ENCODE data around the gene UTF1.

DNA sequence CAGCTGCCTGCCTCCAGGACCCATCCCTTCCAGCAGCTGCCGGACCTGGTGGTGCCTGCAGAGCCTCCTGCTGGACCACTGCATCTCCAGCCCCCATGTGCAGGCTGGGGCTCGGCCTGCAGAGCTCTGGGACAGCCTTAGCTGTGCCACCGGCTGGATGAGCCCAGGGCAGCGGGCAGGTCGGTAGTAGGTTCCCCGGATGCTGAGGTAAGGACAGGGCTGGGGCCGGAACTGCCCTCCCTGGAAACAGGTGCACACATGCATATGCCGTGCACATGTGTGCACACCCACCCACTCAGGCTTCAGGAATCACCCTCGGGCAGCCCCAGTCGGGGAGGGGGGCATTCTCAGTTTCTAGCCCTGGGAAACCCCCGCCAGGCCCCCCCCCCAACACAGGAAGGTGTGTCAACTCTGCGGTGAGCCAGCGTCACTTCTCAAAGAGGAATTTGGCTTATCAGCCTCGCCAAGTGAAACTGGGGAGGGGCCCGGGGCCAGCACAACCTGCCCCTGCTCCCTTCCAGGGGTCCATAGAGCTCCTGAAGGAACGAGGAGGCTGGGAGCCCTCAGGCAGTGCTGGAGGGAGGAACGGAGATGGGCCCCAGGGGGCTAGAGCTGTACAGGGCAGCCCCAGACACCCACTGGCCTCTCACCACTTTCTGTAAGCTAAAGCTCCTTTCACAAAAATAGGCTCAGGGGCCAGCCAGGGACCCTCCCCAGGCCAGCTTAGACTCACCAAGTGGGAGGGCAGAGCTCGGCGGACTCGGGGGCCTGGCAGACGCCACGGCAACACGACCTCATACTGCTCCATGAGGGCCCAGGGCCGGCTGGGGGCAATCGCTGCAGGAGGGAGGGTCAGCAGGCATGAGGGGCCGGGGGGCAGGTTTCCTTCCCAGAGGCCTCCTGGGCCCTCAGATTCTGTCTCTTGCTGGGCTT, 45.0 kb downstream of the UTF1 start:
- TF ChIP-seq, protein P1, sequence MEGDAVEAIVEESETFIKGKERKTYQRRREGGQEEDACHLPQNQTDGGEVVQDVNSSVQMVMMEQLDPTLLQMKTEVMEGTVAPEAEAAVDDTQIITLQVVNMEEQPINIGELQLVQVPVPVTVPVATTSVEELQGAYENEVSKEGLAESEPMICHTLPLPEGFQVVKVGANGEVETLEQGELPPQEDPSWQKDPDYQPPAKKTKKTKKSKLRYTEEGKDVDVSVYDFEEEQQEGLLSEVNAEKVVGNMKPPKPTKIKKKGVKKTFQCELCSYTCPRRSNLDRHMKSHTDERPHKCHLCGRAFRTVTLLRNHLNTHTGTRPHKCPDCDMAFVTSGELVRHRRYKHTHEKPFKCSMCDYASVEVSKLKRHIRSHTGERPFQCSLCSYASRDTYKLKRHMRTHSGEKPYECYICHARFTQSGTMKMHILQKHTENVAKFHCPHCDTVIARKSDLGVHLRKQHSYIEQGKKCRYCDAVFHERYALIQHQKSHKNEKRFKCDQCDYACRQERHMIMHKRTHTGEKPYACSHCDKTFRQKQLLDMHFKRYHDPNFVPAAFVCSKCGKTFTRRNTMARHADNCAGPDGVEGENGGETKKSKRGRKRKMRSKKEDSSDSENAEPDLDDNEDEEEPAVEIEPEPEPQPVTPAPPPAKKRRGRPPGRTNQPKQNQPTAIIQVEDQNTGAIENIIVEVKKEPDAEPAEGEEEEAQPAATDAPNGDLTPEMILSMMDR (IDR thresholded peaks at IDR 0.05) = no peak
- TF ChIP-seq POLR2AphosphoS5 (IDR thresholded peaks at IDR 0.05) = no peak
- TF ChIP-seq EP300 (IDR thresholded peaks at IDR 0.05) = no peak
